K562 (cell line): ENCODE data around the gene MCL1. TPM values are rescaled to one million over a fixed set of nuclear protein-coding genes. Genes with fewer than 3 reads are reported as not detected.

Experiments used
- ATAC-seq: fragments of 200-7000 bp; cut with Tn5 transposase; 3 replicates; pipeline ENCODE4 v1.9.1; 2020; ENCODE audit warnings: moderate library complexity
- BruUV-seq: library from RNA; stranded (reverse); fragments of 400-500 nt; replicated peaks from 2 replicates; lab custom pipeline; 2021; lab: Mats Ljungman, UMichigan
- CTCF ChIA-PET: fragments of 300-600 bp; formaldehyde crosslinking; extraction: SDS; loops from one replicate; lab custom pipeline; 2021; ENCODE audit warnings: low intra/inter-chr PET ratio; lab: Yijun Ruan, JAX
- POLR2A ChIA-PET: fragments of 300-600, 350-650 bp; sonication (Branson Sonifier 250); formaldehyde crosslinking; extraction: SDS; loops from one replicate; lab custom pipeline; 2021; ENCODE audit warnings: antibody characterized with exemption, inconsistent platforms; lab: Yijun Ruan, JAX
- DNase-seq, 4 experiments: peaks; one replicate each; pipeline versions ENCODE4 v3.0.0 to v3.0.0-alpha.2; 2011 to 2018; ENCODE audit warnings: low spot score in 3 of 4, mixed read lengths in 3 of 4; ENCODE audit errors: extremely low read depth in 1 of 4
- FAIRE-seq: peaks from 2 replicates; lab custom pipeline; 2011; peaks lifted over from hg19 to GRCh38; lab: Jason Lieb, UNC
- H2AFZ ChIP-seq: 2 replicates; pipeline ENCODE4 v1.6.0; 2011; ENCODE audit warnings: low read depth, low read length, control low read depth, inconsistent platforms
- H3K27ac ChIP-seq: fragments of 200-600 bp; 3 replicates; pipeline ENCODE4 v1.8.0; 2011; ENCODE audit warnings: low read depth, mild to moderate bottlenecking, control low read depth, inconsistent platforms, low read length, moderate library complexity, mixed read lengths; ENCODE audit errors: extremely low read depth
- H3K27me3 ChIP-seq, 2 experiments: fragments of 300-600 bp in 1 of 2; 2 replicates in 1 of 2; 3 replicates in 1 of 2; pipeline versions ENCODE4 v1.6.0 to v1.8.0; 2011; ENCODE audit warnings: inconsistent platforms in 2 of 2, low read length in 2 of 2, mild to moderate bottlenecking in 1 of 2, mixed read lengths in 1 of 2, moderate library complexity in 1 of 2; ENCODE audit not compliant: control insufficient read depth in 2 of 2, insufficient read depth in 2 of 2
- H3K36me3 ChIP-seq: fragments of 300-600 bp; 3 replicates; pipeline ENCODE4 v1.8.0; 2011; ENCODE audit warnings: mild to moderate bottlenecking, low read length, inconsistent platforms; ENCODE audit not compliant: control insufficient read depth, insufficient read depth
- H3K4me1 ChIP-seq, 2 experiments: fragments of 200-600 bp in 1 of 2; replicated peaks in 1 of 2; 2 replicates in 1 of 2; 3 replicates in 1 of 2; pipeline versions ENCODE4 v1.5.1 to v1.8.0; 2011; ENCODE audit warnings: inconsistent platforms in 2 of 2, low read length in 2 of 2, mild to moderate bottlenecking in 1 of 2, mixed read lengths in 1 of 2, moderate library complexity in 1 of 2; ENCODE audit not compliant: control insufficient read depth in 2 of 2, insufficient read depth in 2 of 2
- H3K4me2 ChIP-seq: 2 replicates; pipeline ENCODE4 v1.6.1; 2011; ENCODE audit warnings: low read length, control low read depth, inconsistent platforms, mixed read lengths; ENCODE audit not compliant: insufficient read depth
- H3K4me3 ChIP-seq: fragments of 200-600 bp; sonication (generic), shearing (Covaris generic); 2 replicates; pipeline ENCODE4 v1.5.1; 2016; ENCODE audit warnings: control low read depth, inconsistent platforms
- H3K79me2 ChIP-seq: fragments of 200-600 bp; 3 replicates; pipeline ENCODE4 v1.8.0; 2011; ENCODE audit warnings: low read length, inconsistent platforms; ENCODE audit not compliant: control insufficient read depth, insufficient read depth
- H3K9ac ChIP-seq, 2 experiments: 2 replicates each; pipeline versions ENCODE4 v1.6.0 to v1.6.1; 2011; ENCODE audit warnings: low read depth in 2 of 2, low read length in 2 of 2, control low read depth in 1 of 2, inconsistent platforms in 1 of 2, mild to moderate bottlenecking in 1 of 2, mixed read lengths in 1 of 2; ENCODE audit not compliant: insufficient read depth in 1 of 2
- H3K9me1 ChIP-seq: one replicate; pipeline ENCODE4 v1.6.0; 2011; ENCODE audit warnings: inconsistent platforms, mild to moderate bottlenecking, low read length, moderate library complexity; ENCODE audit not compliant: control insufficient read depth, insufficient read depth
- H3K9me3 ChIP-seq: replicated peaks from 2 replicates; pipeline ENCODE4 v1.5.1; 2011; ENCODE audit warnings: low read depth, low read length, inconsistent platforms; ENCODE audit not compliant: control insufficient read depth, insufficient read depth
- H4K20me1 ChIP-seq: replicated peaks from 2 replicates; pipeline ENCODE4 v1.6.1; 2011; ENCODE audit warnings: low read length, inconsistent platforms, mixed read lengths; ENCODE audit not compliant: control insufficient read depth, insufficient read depth
- CC2D1A ChIP-seq: fragments of 450-650 bp; IDR thresholded peaks from 2 replicates; pipeline ENCODE4 v1.6.1; 2017; ENCODE audit warnings: mild to moderate bottlenecking
- HLTF ChIP-seq: fragments of 450-650 bp; IDR thresholded peaks from 2 replicates; pipeline ENCODE4 v1.6.1; 2016
- HNRNPLL ChIP-seq: fragments of 200-400 bp; formaldehyde crosslinking; IDR thresholded peaks from 2 replicates; pipeline ENCODE4 v1.6.1; 2017; ENCODE audit warnings: low read length, low read depth, mild to moderate bottlenecking; ENCODE audit not compliant: poor library complexity, severe bottlenecking
- JUN ChIP-seq, 2 experiments: sonication (generic) in 1 of 2; formaldehyde crosslinking in 1 of 2; IDR thresholded peaks; 2 replicates each; pipeline versions ENCODE4 v1.6.1 to v1.8.0; 2012 to 2022; ENCODE audit warnings: borderline replicate concordance in 2 of 2, mild to moderate bottlenecking in 2 of 2, improper control_type of control experiment in 1 of 2, low read depth in 1 of 2, low read length in 1 of 2, missing genetic modification reagents in 1 of 2
- KAT8 ChIP-seq: fragments of 450-650 bp; IDR thresholded peaks from 2 replicates; pipeline ENCODE4 v1.6.1; 2016; ENCODE audit warnings: low read depth, mild to moderate bottlenecking
- MAZ ChIP-seq, 2 experiments: fragments of 450-650 bp in 1 of 2; sonication (generic) in 1 of 2; formaldehyde crosslinking; IDR thresholded peaks in 1 of 2; conservative IDR thresholded peaks in 1 of 2; 2 replicates each; pipeline versions ENCODE4 v1.4.0 to v1.5.0; 2020; ENCODE audit warnings: mild to moderate bottlenecking in 1 of 2, missing genetic modification reagents in 1 of 2
- NRF1 ChIP-seq, 2 experiments: fragments of 450-650 bp; IDR thresholded peaks in 1 of 2; conservative IDR thresholded peaks in 1 of 2; 2 replicates each; pipeline ENCODE4 v1.6.1; 2014; ENCODE audit warnings: mild to moderate bottlenecking in 2 of 2
- RBFOX2 ChIP-seq: fragments of 200-400 bp; formaldehyde crosslinking; IDR thresholded peaks from 2 replicates; pipeline ENCODE4 v1.6.1; 2017; ENCODE audit warnings: low read depth, mild to moderate bottlenecking, low read length, moderate library complexity
- SNAPC5 ChIP-seq: fragments of 250-450 bp; sonication (Bioruptor Pico); IDR thresholded peaks from 2 replicates; pipeline ENCODE4 v1.8.0; 2021; ENCODE audit warnings: moderate library complexity, mild to moderate bottlenecking, inconsistent platforms
- ZBTB7A ChIP-seq: IDR thresholded peaks from 2 replicates; pipeline ENCODE4 v1.6.1; 2011; ENCODE audit warnings: low read depth, mild to moderate bottlenecking, low read length, moderate library complexity, borderline replicate concordance; ENCODE audit not compliant: control insufficient read depth
- ZFP36 ChIP-seq: fragments of 150-350 bp; IDR thresholded peaks from 2 replicates; pipeline ENCODE4 v1.6.1; 2018; ENCODE audit warnings: low read length, low read depth; ENCODE audit not compliant: partially characterized antibody
- ZNF589 ChIP-seq: fragments of 200-800 bp; sonication (Bioruptor generic); IDR thresholded peaks from 2 replicates; pipeline ENCODE4 v1.6.1; 2016; ENCODE audit warnings: low read depth, missing genetic modification characterization, missing compliant biosample characterization
- WGBS: fragments of 100-300 bp; shearing (Covaris generic); methylation state at CpG from one replicate; pipeline ENCODE4 v1.1.6; 2016; ENCODE audit warnings: low coverage, mixed read lengths; ENCODE audit not compliant: insufficient coverage; ENCODE audit errors: missing lambda C conversion rate; 5-methylcytosine and 5-hydroxymethylcytosine counted together
- in situ Hi-C: fragments of 300-500 bp; cut with MboI; formaldehyde crosslinking; loops from 4 replicates; pipeline ENCODE4 v1.15.0; 2018; ENCODE audit warnings: inconsistent platforms, mixed read lengths
- intact Hi-C: fragments of 100-400 bp; cut with micrococcal nuclease; formaldehyde crosslinking; loops from 2 replicates; pipeline ENCODE4 v1.14.2; 2022
- polyA plus RNA-seq, 8 experiments: library from polyadenylated mRNA; depleted of rRNA in 4 of 8; stranded (reverse) in 5 of 8; unstranded in 3 of 8; fragments of >200 nt; fragmentation: Nextera tagmentation in 2 of 8; fragmentation: Illumina TruSeq in 1 of 8; extraction: Ambion mirVana in 2 of 8; extraction: Trizol in 1 of 8; gene quantifications; 2 replicates each; pipeline versions ENCODE4 v1.2.1 to v1.2.3, GENCODE V29; 2011 to 2014; ENCODE audit warnings: inconsistent platforms in 1 of 8, missing spikeins in 1 of 8
- total RNA-seq, 7 experiments: library from RNA; depleted of rRNA in 6 of 7; stranded (reverse); fragments of >200 nt in 6 of 7; fragmentation: Illumina TruSeq in 2 of 7; extraction: Trizol in 2 of 7; gene quantifications; 2 replicates each; pipeline versions ENCODE4 v1.2.1 to v1.2.3, GENCODE V29; 2011 to 2021; ENCODE audit warnings: low replicate concordance in 1 of 7
- TF ChIP-seq, protein P1 (sequence below): fragments of 450-650 bp; IDR thresholded peaks from 2 replicates; pipeline ENCODE4 v1.6.1; 2017; ENCODE audit warnings: antibody characterized with exemption
- TF ChIP-seq, protein P2 (sequence below): sonication (generic); IDR thresholded peaks from 2 replicates; pipeline ENCODE4 v1.6.1; 2016

MCL1 gene
- total and polyA plus RNA-seq, 9 of the 15 experiments (the other 6 are each of a cell fraction or from before 2014, with no cell fraction given), result 27.1 to 224 (median 138) TPM

- TF ChIP-seq, protein P1, sequence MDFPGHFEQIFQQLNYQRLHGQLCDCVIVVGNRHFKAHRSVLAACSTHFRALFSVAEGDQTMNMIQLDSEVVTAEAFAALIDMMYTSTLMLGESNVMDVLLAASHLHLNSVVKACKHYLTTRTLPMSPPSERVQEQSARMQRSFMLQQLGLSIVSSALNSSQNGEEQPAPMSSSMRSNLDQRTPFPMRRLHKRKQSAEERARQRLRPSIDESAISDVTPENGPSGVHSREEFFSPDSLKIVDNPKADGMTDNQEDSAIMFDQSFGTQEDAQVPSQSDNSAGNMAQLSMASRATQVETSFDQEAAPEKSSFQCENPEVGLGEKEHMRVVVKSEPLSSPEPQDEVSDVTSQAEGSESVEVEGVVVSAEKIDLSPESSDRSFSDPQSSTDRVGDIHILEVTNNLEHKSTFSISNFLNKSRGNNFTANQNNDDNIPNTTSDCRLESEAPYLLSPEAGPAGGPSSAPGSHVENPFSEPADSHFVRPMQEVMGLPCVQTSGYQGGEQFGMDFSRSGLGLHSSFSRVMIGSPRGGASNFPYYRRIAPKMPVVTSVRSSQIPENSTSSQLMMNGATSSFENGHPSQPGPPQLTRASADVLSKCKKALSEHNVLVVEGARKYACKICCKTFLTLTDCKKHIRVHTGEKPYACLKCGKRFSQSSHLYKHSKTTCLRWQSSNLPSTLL, result no peak
- 0 out of 2 replicates have a peak, but pooled peaks have one; percentile 30 for TF ChIP-seq JUN (IDR thresholded peaks at IDR 0.05; ENCODE audit: borderline replicate concordance, low read depth, low read length)
- no peak for TF ChIP-seq JUN (CRISPR knock-in tag; IDR thresholded peaks at IDR 0.05; ENCODE audit: borderline replicate concordance)
- peak; percentile 80 for TF ChIP-seq RBFOX2
Observed at GRCh38 chr1:150561254-150561973, 18.0 kb downstream of the MCL1 start (continued).

DNA sequence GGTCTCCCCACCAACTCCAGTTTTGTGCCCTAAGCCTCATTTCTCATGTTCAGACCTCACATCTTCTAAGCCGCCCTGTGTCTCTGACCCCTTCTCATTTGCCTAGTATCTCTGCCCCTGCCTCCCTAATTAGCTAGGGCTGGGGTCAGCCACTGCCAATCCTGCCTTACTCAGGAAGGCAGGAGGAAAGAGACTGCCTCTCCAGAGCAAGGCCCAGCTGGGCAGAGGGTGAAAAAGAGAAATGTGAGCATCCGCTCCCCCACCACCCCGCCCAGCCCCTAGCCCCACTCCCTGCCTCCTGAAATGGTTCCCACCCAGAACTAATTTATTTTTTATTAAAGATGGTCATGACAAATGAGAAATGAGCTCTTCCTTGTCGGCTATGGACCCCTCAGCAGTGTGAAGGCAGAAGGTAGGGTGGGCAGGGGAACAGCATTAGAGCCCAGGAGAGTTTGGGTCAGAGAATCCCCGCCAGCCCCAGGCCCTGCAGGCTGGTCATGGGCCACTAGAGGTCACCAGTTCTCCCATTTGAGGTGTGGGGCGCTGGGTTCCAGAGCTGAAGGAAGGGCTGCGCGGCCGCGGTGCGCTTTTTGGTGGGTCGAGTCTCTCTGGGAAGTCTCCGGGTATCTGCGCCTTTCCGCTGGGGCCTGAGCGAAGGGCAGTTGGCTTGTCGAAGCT lies 18.7 kb downstream of the MCL1 start:
- Histone ChIP-seq H3K4me3 (peak overlapping the region; percentile 26), H3K4me2 (peak overlapping the region; percentile 78), H3K4me1 (peaks cover 38 to 76% of the 10 kb centered on the region in 2 experiments), H3K36me3 (peaks cover 79% of the 10 kb centered on the region), H4K20me1 (peaks cover 16% of the 10 kb centered on the region), H3K9ac (peak overlapping the region; percentile 65 to 89), H3K9me1 (peaks cover 6% of the 10 kb centered on the region), H3K9me3 (no peaks in the 10 kb centered on the region), H3K79me2 (peaks cover 38% of the 10 kb centered on the region), H3K27ac (peak overlapping the region; percentile 81), H2AFZ (peak overlapping the region; percentile 15; the same call in 1 of the 2 replicates), H3K27me3 (no peaks in the 10 kb centered on the region)
- FAIRE-seq (no peak), ATAC-seq (peak; percentile 77), DNase-seq (peak; percentile 69 to 93 (median 76))
- CTCF ChIA-PET, result interaction anchor here (0.7 to 1.7 kb wide), 7 partner anchors 61 to 500 kb away, joined by 3 to 13 read pairs (median 4); partner anchors contain the start of gene MLLT11
- intact Hi-C loops (loop anchor here (1.0 to 5.0 kb wide), 6 partner anchors 61 to 437 kb away; partner anchors contain the start of gene GOLPH3L), in situ Hi-C loops (loop anchor here (10.0 kb wide), 1 partner anchor 434 kb away; no protein-coding TSS in a partner anchor)
- no TSS peak for BruUV-seq
- POLR2A ChIA-PET, result interaction anchor here (0.6 to 6.5 kb wide), 23 partner anchors 9 to 486 kb away, joined by 3 to 148 read pairs (median 3); partner anchors contain the start of genes C1orf56, CTSS, MCL1 and MINDY1
- WGBS, result 19% methylated on average over 16 of the region's 17 CpGs
- TF ChIP-seq CC2D1A, result peak; percentile 49; the same call in 1 of the 2 replicates
- peak; percentile 88 to 90 for TF ChIP-seq NRF1 (conservative IDR thresholded peaks at IDR 0.05 in 1 of 2, IDR thresholded peaks at IDR 0.05 in 1 of 2)
- peak in 1 of 2 experiments; percentile 71; a peak in 1 of 4 replicates for TF ChIP-seq MAZ (CRISPR knock-in tag; conservative IDR thresholded peaks at IDR 0.05 in 1 of 2, IDR thresholded peaks at IDR 0.05 in 1 of 2)
- no peak for TF ChIP-seq ZNF589 (CRISPR knock-in tag)
- TF ChIP-seq ZBTB7A, result peak; percentile 44; the same call in 1 of the 2 replicates
- no peak for TF ChIP-seq KAT8
- TF ChIP-seq, protein P2, sequence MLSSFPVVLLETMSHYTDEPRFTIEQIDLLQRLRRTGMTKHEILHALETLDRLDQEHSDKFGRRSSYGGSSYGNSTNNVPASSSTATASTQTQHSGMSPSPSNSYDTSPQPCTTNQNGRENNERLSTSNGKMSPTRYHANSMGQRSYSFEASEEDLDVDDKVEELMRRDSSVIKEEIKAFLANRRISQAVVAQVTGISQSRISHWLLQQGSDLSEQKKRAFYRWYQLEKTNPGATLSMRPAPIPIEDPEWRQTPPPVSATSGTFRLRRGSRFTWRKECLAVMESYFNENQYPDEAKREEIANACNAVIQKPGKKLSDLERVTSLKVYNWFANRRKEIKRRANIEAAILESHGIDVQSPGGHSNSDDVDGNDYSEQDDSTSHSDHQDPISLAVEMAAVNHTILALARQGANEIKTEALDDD, result no peak
- TF ChIP-seq HNRNPLL, result peak; percentile 34
- no peak for TF ChIP-seq SNAPC5 (CRISPR knock-in tag)
- no peak for TF ChIP-seq HLTF
- TF ChIP-seq ZFP36, result peak; percentile 38
